Measurements from ENCODE around the gene NOS3. TPM values are rescaled to one million over a fixed set of nuclear protein-coding genes. Genes with fewer than 3 reads are reported as not detected.

Gene NOS3
- total RNA-seq, 1 donor from 2014 or later = 0.22 TPM

DNA sequence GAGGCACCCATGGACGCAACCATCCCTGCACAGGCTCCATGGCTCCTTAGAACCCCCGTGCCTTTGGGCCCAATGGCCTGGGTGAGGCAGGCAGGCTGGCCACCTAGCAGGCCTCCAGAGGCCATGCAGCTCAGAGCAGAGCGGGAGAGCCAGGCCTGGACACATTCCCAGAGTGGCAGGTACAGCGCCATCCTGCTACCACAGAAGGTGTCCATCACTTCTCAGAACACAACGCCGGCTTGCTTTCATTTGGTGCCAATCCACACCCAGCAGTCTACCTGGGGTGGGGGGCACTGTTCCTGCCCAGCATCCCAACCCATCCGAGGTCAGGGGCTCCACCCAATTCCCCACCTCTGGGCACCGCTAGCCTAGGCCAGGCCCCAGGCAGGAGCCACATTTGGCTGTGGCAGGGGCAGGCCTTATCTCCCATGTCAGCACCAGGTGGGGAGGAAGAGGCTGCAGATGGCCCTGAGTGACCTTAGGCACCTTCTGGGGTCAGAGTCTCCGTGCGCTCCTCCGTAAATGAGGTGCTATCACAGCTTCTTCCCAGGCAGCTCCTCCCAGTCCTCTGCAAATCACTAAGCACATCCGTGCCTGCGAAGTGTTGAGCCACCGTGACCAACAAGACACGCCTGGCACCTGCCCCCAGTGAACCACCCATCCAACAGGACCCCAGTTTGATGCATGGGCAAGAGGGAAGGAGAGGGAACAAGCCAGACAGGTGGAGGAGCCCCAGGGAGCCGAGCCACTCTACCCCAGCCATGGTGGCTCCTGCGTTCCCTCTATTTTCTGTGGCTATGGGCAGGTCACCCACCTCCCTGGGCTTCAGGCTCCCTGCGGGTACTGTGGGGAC lies 26.9 kb upstream of the NOS3 start:
- no peak for DNase-seq
- no peak overlapping the region for H3K27ac Mint-ChIP-seq
- POLR2A ChIA-PET = no interaction called here

DNA sequence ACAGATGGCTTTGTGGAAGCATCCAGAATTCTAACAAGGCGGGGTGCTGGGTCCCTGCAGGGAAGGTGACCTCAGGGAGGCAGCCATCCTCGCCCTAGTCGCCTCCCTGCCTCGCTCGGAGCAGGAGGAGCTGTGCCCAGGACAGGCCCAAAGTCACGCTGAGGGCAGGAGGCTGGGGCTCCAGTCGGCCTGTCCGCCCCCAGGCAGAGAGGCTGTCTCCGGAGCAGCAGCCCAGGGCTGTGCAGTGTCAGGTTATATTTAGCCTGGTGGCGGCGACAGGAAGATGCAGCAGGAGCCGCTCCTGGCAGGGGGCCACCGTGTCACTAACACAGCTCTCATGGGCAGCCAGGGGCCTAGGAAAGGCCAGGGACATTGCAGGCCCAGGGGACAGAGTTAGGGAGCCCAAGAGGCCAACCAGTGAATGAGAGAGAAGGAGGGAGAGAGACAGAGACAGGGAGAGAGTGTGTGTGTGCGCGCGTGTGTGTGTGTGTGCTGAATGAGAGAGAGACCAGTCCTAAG lies 26.2 kb upstream of the NOS3 start:
- ATAC-seq (ENCODE audit: low read depth) (no peak), DNase-seq (no peak)
- Mint-ChIP-seq H3K4me1 (no peaks in the 10 kb centered on the region), H3K27me3 (peaks cover 38% of the 10 kb centered on the region), H3K4me3 (no peak overlapping the region), H3K9me3 (no peaks in the 10 kb centered on the region), H3K27ac (no peak overlapping the region), H3K36me3 (ENCODE audit: low read depth) (no peaks in the 10 kb centered on the region)
- CTCF ChIA-PET = interaction anchor here (1.0 kb wide), 1 partner anchor 20 kb away, joined by 3 read pairs; no protein-coding TSS in a partner anchor
- intact Hi-C loops (cut with micrococcal nuclease) = no loop called here
- TF ChIP-seq, protein P1, sequence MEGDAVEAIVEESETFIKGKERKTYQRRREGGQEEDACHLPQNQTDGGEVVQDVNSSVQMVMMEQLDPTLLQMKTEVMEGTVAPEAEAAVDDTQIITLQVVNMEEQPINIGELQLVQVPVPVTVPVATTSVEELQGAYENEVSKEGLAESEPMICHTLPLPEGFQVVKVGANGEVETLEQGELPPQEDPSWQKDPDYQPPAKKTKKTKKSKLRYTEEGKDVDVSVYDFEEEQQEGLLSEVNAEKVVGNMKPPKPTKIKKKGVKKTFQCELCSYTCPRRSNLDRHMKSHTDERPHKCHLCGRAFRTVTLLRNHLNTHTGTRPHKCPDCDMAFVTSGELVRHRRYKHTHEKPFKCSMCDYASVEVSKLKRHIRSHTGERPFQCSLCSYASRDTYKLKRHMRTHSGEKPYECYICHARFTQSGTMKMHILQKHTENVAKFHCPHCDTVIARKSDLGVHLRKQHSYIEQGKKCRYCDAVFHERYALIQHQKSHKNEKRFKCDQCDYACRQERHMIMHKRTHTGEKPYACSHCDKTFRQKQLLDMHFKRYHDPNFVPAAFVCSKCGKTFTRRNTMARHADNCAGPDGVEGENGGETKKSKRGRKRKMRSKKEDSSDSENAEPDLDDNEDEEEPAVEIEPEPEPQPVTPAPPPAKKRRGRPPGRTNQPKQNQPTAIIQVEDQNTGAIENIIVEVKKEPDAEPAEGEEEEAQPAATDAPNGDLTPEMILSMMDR (IDR thresholded peaks at IDR 0.05) = no peak
- POLR2A ChIA-PET = interaction anchor here (0.6 kb wide), 1 partner anchor 9 kb away, joined by 3 read pairs; no protein-coding TSS in a partner anchor

More for the DNA sequence above, 26.9 kb upstream of the NOS3 start:
- TF ChIP-seq, protein P1 (IDR thresholded peaks at IDR 0.05) = no peak
- Mint-ChIP-seq H3K36me3 (ENCODE audit: low read depth) (no peaks in the 10 kb centered on the region), H3K9me3 (no peaks in the 10 kb centered on the region), H3K4me1 (no peaks in the 10 kb centered on the region), H3K4me3 (no peak overlapping the region), H3K27me3 (peaks cover 40% of the 10 kb centered on the region)
- ATAC-seq (ENCODE audit: low read depth) = no peak
- intact Hi-C loops (cut with micrococcal nuclease) = loop anchor here (1.0 to 2.0 kb wide), 4 partner anchors 22 to 147 kb away; no protein-coding TSS in a partner anchor
- CTCF ChIA-PET = interaction anchor here (0.6 to 3.0 kb wide), 7 partner anchors 16 to 328 kb away, joined by 3 to 22 read pairs (median 9); no protein-coding TSS in a partner anchor

DNA sequence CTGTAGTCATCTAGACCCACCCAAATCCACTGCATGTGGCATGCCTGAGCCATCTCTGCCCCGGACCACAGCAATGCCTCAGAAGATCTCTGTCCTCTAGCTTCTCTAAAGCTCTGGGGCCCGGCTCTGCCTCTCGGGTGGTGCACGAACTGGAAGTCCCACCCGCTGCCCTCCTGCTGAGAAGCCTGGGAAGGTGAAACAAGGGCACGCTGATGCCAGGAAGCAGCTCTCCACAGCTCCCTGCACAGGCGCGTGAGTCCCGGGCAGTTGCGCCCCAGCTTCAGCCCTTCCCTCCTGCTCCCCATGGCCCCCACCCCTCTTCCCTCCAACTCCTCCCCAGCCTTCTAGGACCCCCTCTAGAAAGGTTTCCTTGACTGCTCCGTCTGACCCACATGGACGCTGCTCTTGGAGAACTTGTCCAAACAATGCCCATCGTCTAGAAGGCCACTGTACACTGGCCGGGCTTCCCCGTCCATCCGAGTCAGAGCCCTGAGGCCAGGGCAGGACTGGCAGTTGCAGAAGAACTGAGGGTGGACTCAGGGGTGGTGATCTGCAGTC lies 25.5 kb upstream of the NOS3 start:
- Mint-ChIP-seq H3K9me3 (no peaks in the 10 kb centered on the region), H3K4me3 (no peak overlapping the region), H3K27ac (no peak overlapping the region), H3K4me1 (no peaks in the 10 kb centered on the region), H3K36me3 (ENCODE audit: low read depth) (no peaks in the 10 kb centered on the region), H3K27me3 (peaks cover 35% of the 10 kb centered on the region)
- ChIA-PET CTCF (interaction anchor here (1.0 kb wide), 1 partner anchor 19 kb away, joined by 3 read pairs; no protein-coding TSS in a partner anchor), POLR2A (no interaction called here)
- TF ChIP-seq, protein P1 (IDR thresholded peaks at IDR 0.05) = no peak
- intact Hi-C loops (cut with micrococcal nuclease) = no loop called here
- ATAC-seq (ENCODE audit: low read depth) = no peak
- no peak for DNase-seq

DNA sequence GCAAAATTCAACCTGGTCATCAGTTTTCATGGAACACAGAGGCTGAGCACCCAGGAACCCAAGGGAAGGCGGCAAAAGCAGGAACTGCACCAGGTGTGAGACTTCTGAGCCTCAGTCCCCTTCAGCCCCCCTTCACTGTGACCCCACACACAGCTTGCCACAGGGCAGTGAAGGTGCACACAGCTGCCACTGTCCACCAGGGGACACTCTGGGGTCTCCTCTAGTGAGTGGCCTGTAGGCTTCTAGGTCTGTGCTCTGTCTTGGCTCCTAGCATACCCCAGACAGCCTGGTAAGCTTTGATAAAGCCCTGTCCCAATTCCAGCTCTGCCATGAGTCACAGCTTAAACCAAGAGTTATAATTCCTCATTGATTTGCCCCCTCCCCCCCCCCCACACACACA lies 24.8 kb upstream of the NOS3 start:
- intact Hi-C loops (cut with micrococcal nuclease) = no loop called here
- ChIA-PET POLR2A (no interaction called here), CTCF (no interaction called here)

More for the DNA sequence above, 24.8 kb upstream of the NOS3 start:
- Mint-ChIP-seq H3K4me3 (no peak overlapping the region), H3K27me3 (peaks cover 31% of the 10 kb centered on the region), H3K36me3 (ENCODE audit: low read depth) (no peaks in the 10 kb centered on the region), H3K4me1 (no peaks in the 10 kb centered on the region), H3K27ac (no peak overlapping the region), H3K9me3 (no peaks in the 10 kb centered on the region)
- TF ChIP-seq, protein P1 (IDR thresholded peaks at IDR 0.05) = no peak
- ATAC-seq (ENCODE audit: low read depth) (no peak), DNase-seq (no peak)
